ENCODE measurements around the gene RPS6KB2.

DNA sequence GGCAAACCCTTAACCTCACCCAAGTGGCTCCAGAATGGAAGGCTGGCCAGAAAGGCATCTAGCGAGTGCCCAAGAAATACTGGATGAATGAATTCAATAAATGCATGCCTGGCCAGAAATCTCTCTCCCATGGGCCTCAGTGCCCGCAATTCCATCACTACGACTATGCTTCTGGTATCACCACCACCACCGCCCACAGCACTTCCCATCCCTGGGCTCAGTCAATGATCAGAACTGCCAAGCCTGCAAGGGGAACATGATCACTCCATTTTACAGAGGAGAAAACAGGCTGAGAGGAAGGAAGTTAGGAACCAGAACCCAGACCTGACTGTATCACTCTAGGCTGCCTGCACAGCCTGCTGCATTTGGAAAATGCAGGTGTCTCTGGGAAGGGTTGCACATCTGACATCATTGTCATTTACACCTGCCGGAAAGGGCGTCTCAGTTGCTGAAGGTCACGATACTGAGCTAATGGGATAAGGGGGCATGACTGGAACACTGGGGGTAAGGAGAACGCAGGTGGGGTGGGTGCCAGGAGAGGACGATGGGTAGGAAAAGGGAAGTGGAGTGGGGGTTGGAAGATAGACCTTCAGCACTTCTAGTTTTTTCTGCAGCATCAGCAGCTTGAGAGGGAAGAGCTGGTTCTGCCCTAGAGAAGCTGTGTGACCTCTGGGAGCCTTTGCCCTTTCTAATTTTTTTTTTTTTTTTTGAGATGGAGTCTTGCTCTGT is 21.0 kb downstream of the RPS6KB2 start:
- TF ChIP-seq, protein P1, sequence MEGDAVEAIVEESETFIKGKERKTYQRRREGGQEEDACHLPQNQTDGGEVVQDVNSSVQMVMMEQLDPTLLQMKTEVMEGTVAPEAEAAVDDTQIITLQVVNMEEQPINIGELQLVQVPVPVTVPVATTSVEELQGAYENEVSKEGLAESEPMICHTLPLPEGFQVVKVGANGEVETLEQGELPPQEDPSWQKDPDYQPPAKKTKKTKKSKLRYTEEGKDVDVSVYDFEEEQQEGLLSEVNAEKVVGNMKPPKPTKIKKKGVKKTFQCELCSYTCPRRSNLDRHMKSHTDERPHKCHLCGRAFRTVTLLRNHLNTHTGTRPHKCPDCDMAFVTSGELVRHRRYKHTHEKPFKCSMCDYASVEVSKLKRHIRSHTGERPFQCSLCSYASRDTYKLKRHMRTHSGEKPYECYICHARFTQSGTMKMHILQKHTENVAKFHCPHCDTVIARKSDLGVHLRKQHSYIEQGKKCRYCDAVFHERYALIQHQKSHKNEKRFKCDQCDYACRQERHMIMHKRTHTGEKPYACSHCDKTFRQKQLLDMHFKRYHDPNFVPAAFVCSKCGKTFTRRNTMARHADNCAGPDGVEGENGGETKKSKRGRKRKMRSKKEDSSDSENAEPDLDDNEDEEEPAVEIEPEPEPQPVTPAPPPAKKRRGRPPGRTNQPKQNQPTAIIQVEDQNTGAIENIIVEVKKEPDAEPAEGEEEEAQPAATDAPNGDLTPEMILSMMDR (optimal IDR thresholded peaks at IDR 0.05 in 1 of 3, IDR thresholded peaks at IDR 0.05 in 1 of 3, conservative IDR thresholded peaks at IDR 0.05 in 1 of 3; ENCODE audit: extremely low read depth in 1 of 3, insufficient read depth in 2 of 3, low read length in 3 of 3), result no peak
- TF ChIP-seq EZH2 (IDR thresholded peaks at IDR 0.05; ENCODE audit: low read length), result no peak

All from keratinocyte (primary cell).